Measurements from ENCODE around the gene ORC6. TPM values are rescaled to one million over a fixed set of nuclear protein-coding genes. Genes with fewer than 3 reads are reported as not detected.
A peak's percentile ranks its signal among the peaks of the same experiment; 100 is the strongest.

The ORC6 gene
- total and polyA plus RNA-seq, 10 of the 15 experiments (the other 5 are each of a cell fraction or from before 2014, with no cell fraction given): 25.7 to 88.5 (median 49.1) TPM

DNA sequence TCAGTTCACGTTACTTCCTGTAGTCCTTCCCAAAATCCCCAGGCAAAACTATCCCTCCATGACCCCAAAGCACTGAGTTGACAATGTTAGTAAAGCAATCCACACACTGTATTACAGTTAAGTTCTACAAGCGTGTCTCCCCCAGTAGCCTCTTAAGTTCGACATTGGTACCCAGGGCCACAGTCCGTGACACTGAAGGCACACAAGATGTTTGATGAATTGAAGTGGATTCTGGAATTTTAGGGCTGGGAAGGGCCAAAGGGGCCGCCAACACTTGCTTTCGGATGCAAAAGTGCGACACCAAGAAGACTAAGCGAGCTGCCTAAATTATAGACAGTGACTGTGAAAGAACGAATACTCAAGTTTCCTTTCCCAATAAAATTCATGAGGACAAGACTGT is 2.0 kb upstream of the ORC6 start:
- SMC1A ChIA-PET (ENCODE audit: uncharacterized antibody, unreplicated experiment): interaction anchor here (1.2 to 1.5 kb wide), 3 partner anchors 13 to 158 kb away, joined by 3 to 18 read pairs (median 5); no protein-coding TSS in a partner anchor
- Histone ChIP-seq H3K4me1 (ENCODE audit: control insufficient read depth, insufficient read depth, low read length) (no peaks in the 10 kb centered on the region; the same call in 1 of the 2 replicates), H3K36me3 (ENCODE audit: control insufficient read depth in 2 of 2, insufficient read depth in 2 of 2, low read length in 1 of 2) (0 out of 4 replicates have a peak, but pooled peaks cover 0 to 5% of the 10 kb centered on the region in 2 experiments), H3K79me2 (ENCODE audit: control insufficient read depth, insufficient read depth, low read length) (peaks cover 87% of the 10 kb centered on the region), H3K27ac (ENCODE audit: control insufficient read depth, insufficient read depth) (peak overlapping the region; percentile 72; the same call in 1 of the 2 replicates), H3K4me3 (peak overlapping the region; percentile 74), H3K9ac (ENCODE audit: control insufficient read depth, insufficient read depth, low read length) (peak overlapping the region; percentile 74), H3K4me2 (ENCODE audit: control insufficient read depth, insufficient read depth) (peak overlapping the region; percentile 53), H4K20me1 (ENCODE audit: control insufficient read depth, insufficient read depth) (no peaks in the 10 kb centered on the region), H3K9me3 (replicated peaks; ENCODE audit: control insufficient read depth, insufficient read depth, low read length) (no peaks in the 10 kb centered on the region), H2AFZ (ENCODE audit: control insufficient read depth, low read depth, low read length) (no peak overlapping the region), H3K27me3 (replicated peaks in 1 of 2; ENCODE audit: control insufficient read depth in 2 of 2, insufficient read depth in 2 of 2, low read length in 1 of 2) (no peaks in the 10 kb centered on the region)
- intact Hi-C loops (cut with micrococcal nuclease; ENCODE audit: unreplicated experiment) (loop anchor here (5.0 kb wide), 2 partner anchors 105 to 435 kb away; no protein-coding TSS in a partner anchor), in situ Hi-C loops (cut with MboI) (no loop called here)
- BruUV-seq (replicated peaks): TSS peak; percentile 67
- POLR2A ChIA-PET: no interaction called here
- DNase-seq (ENCODE audit: low read depth, low spot score): no peak
- CTCF ChIA-PET: interaction anchor here (0.5 to 6.6 kb wide), 5 partner anchors 13 to 242 kb away, joined by 3 to 69 read pairs (median 4); no protein-coding TSS in a partner anchor
- RAD21 ChIA-PET (ENCODE audit: unreplicated experiment): interaction anchor here (1.5 kb wide), 1 partner anchor 12 kb away, joined by 3 read pairs; no protein-coding TSS in a partner anchor
- WGBS (ENCODE audit: insufficient coverage, insufficient replicate concordance, low lambda C conversion rate, missing lambda C conversion rate): 98% methylated on average over 9 of the region's 9 CpGs
- ATAC-seq: no peak
- no peak for FAIRE-seq
- no peak for TF ChIP-seq CHD1 (IDR thresholded peaks at IDR 0.05; ENCODE audit: low read depth, low read length)
- no peak for TF ChIP-seq BRCA1 (IDR thresholded peaks at IDR 0.05; ENCODE audit: low read depth, low read length)
- no peak for TF ChIP-seq NRF1 (conservative IDR thresholded peaks at IDR 0.05; ENCODE audit: low read depth, low read length)
- TF ChIP-seq RBBP5 (conservative IDR thresholded peaks at IDR 0.05): no peak
- no peak for TF ChIP-seq CREB1 (IDR thresholded peaks at IDR 0.05; ENCODE audit: low read depth)
- TF ChIP-seq PAX8 (IDR thresholded peaks at IDR 0.05): no peak
- TF ChIP-seq, protein P1, sequence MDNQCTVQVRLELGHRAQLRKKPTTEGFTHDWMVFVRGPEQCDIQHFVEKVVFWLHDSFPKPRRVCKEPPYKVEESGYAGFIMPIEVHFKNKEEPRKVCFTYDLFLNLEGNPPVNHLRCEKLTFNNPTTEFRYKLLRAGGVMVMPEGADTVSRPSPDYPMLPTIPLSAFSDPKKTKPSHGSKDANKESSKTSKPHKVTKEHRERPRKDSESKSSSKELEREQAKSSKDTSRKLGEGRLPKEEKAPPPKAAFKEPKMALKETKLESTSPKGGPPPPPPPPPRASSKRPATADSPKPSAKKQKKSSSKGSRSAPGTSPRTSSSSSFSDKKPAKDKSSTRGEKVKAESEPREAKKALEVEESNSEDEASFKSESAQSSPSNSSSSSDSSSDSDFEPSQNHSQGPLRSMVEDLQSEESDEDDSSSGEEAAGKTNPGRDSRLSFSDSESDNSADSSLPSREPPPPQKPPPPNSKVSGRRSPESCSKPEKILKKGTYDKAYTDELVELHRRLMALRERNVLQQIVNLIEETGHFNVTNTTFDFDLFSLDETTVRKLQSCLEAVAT (IDR thresholded peaks at IDR 0.05): no peak
- TF ChIP-seq RAD21 (IDR thresholded peaks at IDR 0.05; ENCODE audit: insufficient read depth, low read depth, low read length): no peak
- no peak for TF ChIP-seq EP300 (IDR thresholded peaks at IDR 0.05; ENCODE audit: borderline replicate concordance in 1 of 2, control insufficient read depth in 1 of 2, low read depth in 2 of 2, low read length in 2 of 2)
- no peak for TF ChIP-seq MAX (IDR thresholded peaks at IDR 0.05; ENCODE audit: low read depth, low read length)
- TF ChIP-seq ELK1 (IDR thresholded peaks at IDR 0.05; ENCODE audit: low read depth, low read length): no peak
- no peak for TF ChIP-seq BMI1 (IDR thresholded peaks at IDR 0.05; ENCODE audit: borderline replicate concordance)
- TF ChIP-seq ESRRA (IDR thresholded peaks at IDR 0.05; ENCODE audit: low read length): no peak
- no peak for TF ChIP-seq MEF2B (IDR thresholded peaks at IDR 0.05; ENCODE audit: partially characterized antibody, poor library complexity, severe bottlenecking)
- no peak for TF ChIP-seq ZNF592 (IDR thresholded peaks at IDR 0.05)
- TF ChIP-seq SMARCA5 (IDR thresholded peaks at IDR 0.05): no peak
- no peak for TF ChIP-seq TARDBP (IDR thresholded peaks at IDR 0.05; ENCODE audit: borderline replicate concordance)
- TF ChIP-seq ZNF622 (IDR thresholded peaks at IDR 0.05): no peak
- no peak for TF ChIP-seq BHLHE40 (IDR thresholded peaks at IDR 0.05; ENCODE audit: borderline replicate concordance in 1 of 2, low read depth in 2 of 2, low read length in 1 of 2)

Data from GM12878 (cell line).